Neuronal stem cell (in vitro differentiated cells): ENCODE measurements around the gene SLBP.

Experiments
- DNase-seq: peaks from one replicate; pipeline ENCODE4 v3.0.0-alpha.2; 2013; ENCODE audit warnings: low spot score
- H2AFZ ChIP-seq: one replicate; pipeline ENCODE4 v1.6.1; 2013; ENCODE audit warnings: mild to moderate bottlenecking, low read length, inconsistent platforms
- H2AK5ac ChIP-seq: 2 replicates; pipeline ENCODE4 v1.6.1; 2013; ENCODE audit warnings: low read depth, mild to moderate bottlenecking, inconsistent platforms, low read length, moderate library complexity, mixed read lengths
- H2BK120ac ChIP-seq: 2 replicates; pipeline ENCODE4 v1.6.1; 2013; ENCODE audit warnings: low read depth, mild to moderate bottlenecking, inconsistent platforms, low read length, moderate library complexity, mixed read lengths
- H2BK12ac ChIP-seq: one replicate; pipeline ENCODE4 v1.6.1; 2013; ENCODE audit warnings: low read length, inconsistent platforms
- H2BK15ac ChIP-seq: 2 replicates; pipeline ENCODE4 v1.6.1; 2013; ENCODE audit warnings: mild to moderate bottlenecking, low read length, inconsistent platforms, mixed read lengths
- H2BK5ac ChIP-seq: one replicate; pipeline ENCODE4 v1.6.1; 2013; ENCODE audit warnings: inconsistent platforms, mild to moderate bottlenecking, low read length, moderate library complexity
- H3K14ac ChIP-seq: one replicate; pipeline ENCODE4 v1.6.1; 2013; ENCODE audit warnings: low read length, inconsistent platforms
- H3K18ac ChIP-seq: 2 replicates; pipeline ENCODE4 v1.6.1; 2013; ENCODE audit warnings: low read length, inconsistent platforms
- H3K23ac ChIP-seq: 2 replicates; pipeline ENCODE4 v1.6.1; 2013; ENCODE audit warnings: low read depth, mild to moderate bottlenecking, mixed read lengths, low read length, inconsistent platforms; ENCODE audit not compliant: poor library complexity
- H3K27ac ChIP-seq: replicated peaks from 3 replicates; pipeline ENCODE4 v1.5.1; 2013; ENCODE audit warnings: low read length, inconsistent platforms
- H3K27me3 ChIP-seq, 3 experiments: 2 replicates each; pipeline ENCODE4 v1.6.1; 2013; ENCODE audit warnings: low read length in 3 of 3, mild to moderate bottlenecking in 2 of 3, inconsistent platforms in 1 of 3, low read depth in 1 of 3, mixed read lengths in 1 of 3, moderate library complexity in 1 of 3; ENCODE audit not compliant: control insufficient read depth in 3 of 3, insufficient read depth in 3 of 3
- H3K36me3 ChIP-seq, 2 donors: replicated peaks in 1 of 2; 2 replicates each; pipeline ENCODE4 v1.6.1; 2013; ENCODE audit warnings: low read length in 2 of 2; ENCODE audit not compliant: control insufficient read depth in 2 of 2, insufficient read depth in 2 of 2
- H3K4ac ChIP-seq: 2 replicates; pipeline ENCODE4 v1.6.1; 2013; ENCODE audit warnings: inconsistent platforms, mild to moderate bottlenecking, low read length, moderate library complexity
- H3K4me1 ChIP-seq, 2 donors: 1 replicate in 1 of 2; 2 replicates in 1 of 2; pipeline ENCODE4 v1.6.1; 2013; ENCODE audit warnings: low read length in 2 of 2, low read depth in 1 of 2; ENCODE audit not compliant: control insufficient read depth in 2 of 2, insufficient read depth in 1 of 2
- H3K4me2 ChIP-seq: one replicate; pipeline ENCODE4 v1.6.1; 2013; ENCODE audit warnings: mild to moderate bottlenecking, low read length, inconsistent platforms; ENCODE audit not compliant: insufficient read depth, poor library complexity, severe bottlenecking
- H3K4me3 ChIP-seq, 2 donors: 2 replicates each; pipeline ENCODE4 v1.5.1; 2013; ENCODE audit warnings: low read length in 2 of 2, mild to moderate bottlenecking in 2 of 2, inconsistent platforms in 1 of 2, moderate library complexity in 1 of 2
- H3K79me1 ChIP-seq: one replicate; pipeline ENCODE4 v1.6.1; 2013; ENCODE audit warnings: low read depth, mild to moderate bottlenecking, inconsistent platforms, low read length, moderate library complexity
- H3K9ac ChIP-seq: one replicate; pipeline ENCODE4 v1.6.1; 2013; ENCODE audit warnings: mild to moderate bottlenecking, low read depth, low read length, inconsistent platforms; ENCODE audit not compliant: poor library complexity
- H3K9me3 ChIP-seq, 2 donors: replicated peaks in 1 of 2; 2 replicates each; pipeline versions ENCODE3 to v1.6.1; 2013; ENCODE audit warnings: low read length in 2 of 2, mild to moderate bottlenecking in 2 of 2, inconsistent platforms in 1 of 2, low read depth in 1 of 2, mixed read lengths in 1 of 2, moderate library complexity in 1 of 2; ENCODE audit not compliant: control insufficient read depth in 2 of 2, insufficient read depth in 1 of 2
- H4K8ac ChIP-seq: one replicate; pipeline ENCODE4 v1.6.1; 2013; ENCODE audit warnings: low read depth, mild to moderate bottlenecking, inconsistent platforms, low read length, moderate library complexity
- H4K91ac ChIP-seq: one replicate; pipeline ENCODE4 v1.6.1; 2013; ENCODE audit warnings: low read length, low read depth, mild to moderate bottlenecking, inconsistent platforms; ENCODE audit not compliant: poor library complexity
- WGBS, 2 donors: extraction: QIAGEN DNeasy Blood & Tissue Kit; methylation state at CpG; one replicate each; pipeline ENCODE4 v1.1.7; 2013; ENCODE audit warnings: missing lambda C conversion rate in 2 of 2, mixed read lengths in 1 of 2; ENCODE audit not compliant: insufficient read length in 2 of 2, insufficient replicate concordance in 1 of 2; ENCODE audit errors: extremely low coverage in 2 of 2; 5-methylcytosine and 5-hydroxymethylcytosine counted together

SLBP gene

DNA sequence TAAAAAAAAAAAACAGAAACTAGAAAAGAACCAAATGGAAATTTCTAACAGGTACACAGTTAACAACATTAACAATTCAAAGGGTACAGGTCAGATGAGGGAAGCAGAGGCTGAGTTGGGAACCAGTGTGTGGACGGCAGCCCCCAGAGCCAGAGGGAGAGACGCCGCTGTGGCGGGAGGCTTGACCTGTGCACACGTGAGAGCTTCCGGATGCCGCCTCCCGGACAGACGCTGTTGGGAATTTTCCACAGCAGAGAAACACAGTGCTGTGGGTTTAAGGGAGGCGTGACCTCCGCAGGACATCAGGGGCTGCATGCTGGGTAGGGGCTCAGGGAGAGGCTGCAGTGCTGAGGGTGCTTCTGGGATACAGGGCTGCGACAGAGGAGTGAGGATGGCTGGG lies 31.4 kb upstream of the SLBP start:
- H3K79me1 ChIP-seq: peaks cover 7% of the 10 kb centered on the region
- H3K9me3 ChIP-seq: peaks cover 2% of the 10 kb centered on the region in 2 donors
- H3K4ac ChIP-seq: no peak overlapping the region
- no peak for DNase-seq
- no peak overlapping the region for H3K23ac ChIP-seq
- peak overlapping the region; percentile 93 for H2BK5ac ChIP-seq
- no peak overlapping the region for H2BK120ac ChIP-seq
- WGBS, 2 donors: no CpG with 5 or more reads among the region's 12 CpGs
- no peak overlapping the region for H3K4me3 ChIP-seq
- no peak overlapping the region for H2BK12ac ChIP-seq
- no peak overlapping the region for H3K4me2 ChIP-seq
- H3K27me3 ChIP-seq: no peaks in the 10 kb centered on the region
- no peak overlapping the region for H2AFZ ChIP-seq
- H3K14ac ChIP-seq: no peak overlapping the region
- no peak overlapping the region for H4K8ac ChIP-seq
- H2BK15ac ChIP-seq: no peak overlapping the region
- no peak overlapping the region for H4K91ac ChIP-seq
- no peak overlapping the region for H2AK5ac ChIP-seq
- no peak overlapping the region for H3K18ac ChIP-seq
- H3K4me1 ChIP-seq: peaks cover 0 to 2% of the 10 kb centered on the region in 2 donors
- no peak overlapping the region for H3K27ac ChIP-seq
- H3K9ac ChIP-seq: no peak overlapping the region
- peaks cover 49 to 65% of the 10 kb centered on the region in 2 donors for H3K36me3 ChIP-seq

DNA sequence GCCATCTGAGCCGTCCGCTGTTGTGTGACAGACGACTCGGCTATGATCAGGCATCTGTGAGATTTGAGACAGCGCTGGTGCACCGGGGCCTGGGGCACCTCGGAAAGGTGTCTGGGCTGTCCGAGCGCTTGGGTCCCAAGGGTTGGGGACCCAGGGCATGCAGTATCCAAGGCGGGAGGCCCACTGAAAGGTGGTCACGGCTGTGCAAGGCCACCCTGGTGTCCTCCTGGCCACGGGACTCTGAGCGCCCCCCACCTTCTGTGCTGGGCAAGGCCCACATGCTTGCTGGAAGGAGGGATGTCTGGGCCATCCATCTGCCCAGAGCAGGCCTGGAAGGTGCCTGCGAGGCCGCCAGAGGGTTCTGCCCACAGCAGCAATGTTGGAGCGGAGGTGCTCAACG lies 29.1 kb upstream of the SLBP start:
- Histone ChIP-seq H3K4me3 (peak overlapping the region in 1 of 2 donors; percentile 30), H3K4ac (no peak overlapping the region), H2AFZ (no peak overlapping the region), H3K23ac (no peak overlapping the region), H3K27me3 (no peaks in the 10 kb centered on the region), H2BK12ac (peak overlapping the region; percentile 41), H3K4me1 (no peaks in the 10 kb centered on the region), H3K14ac (no peak overlapping the region), H2BK120ac (no peak overlapping the region), H3K4me2 (no peak overlapping the region), H3K36me3 (peaks cover 72 to 88% of the 10 kb centered on the region in 2 donors), H4K8ac (no peak overlapping the region), H3K18ac (no peak overlapping the region), H3K79me1 (peaks cover 7% of the 10 kb centered on the region), H3K9ac (peak overlapping the region; percentile 70), H3K9me3 (peaks cover 23 to 26% of the 10 kb centered on the region in 2 donors), H2BK15ac (no peak overlapping the region), H2AK5ac (no peak overlapping the region), H3K27ac (no peak overlapping the region), H4K91ac (no peak overlapping the region), H2BK5ac (peak overlapping the region; percentile 35)
- DNase-seq: no peak
- WGBS, 2 donors: no CpG with 5 or more reads among the region's 17 CpGs

DNA sequence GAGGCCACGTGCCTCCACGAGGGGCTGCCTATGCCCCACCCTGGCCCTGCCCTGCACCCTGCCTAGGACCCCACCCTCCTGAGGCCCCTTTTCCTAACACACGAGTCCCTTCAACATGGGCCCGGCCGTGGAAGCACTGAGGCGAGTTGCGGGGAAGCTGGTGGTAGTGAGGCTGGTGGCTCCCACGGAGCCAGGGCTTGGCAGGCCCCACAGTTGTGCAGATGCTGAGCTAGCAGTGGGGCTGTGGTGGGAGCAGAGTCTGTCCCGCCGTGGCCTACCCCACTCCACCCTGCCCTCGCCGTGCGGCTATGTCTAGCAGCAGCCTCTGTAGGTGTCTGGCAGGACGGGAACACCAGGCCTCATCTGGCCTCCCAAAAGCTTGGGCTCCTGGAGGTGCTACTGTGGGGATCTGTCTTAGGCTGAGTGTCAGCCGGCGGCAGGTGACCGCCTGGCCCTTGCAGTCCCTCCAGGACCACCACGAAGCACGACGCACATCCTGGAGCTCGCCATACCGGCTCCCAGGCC lies 28.0 kb upstream of the SLBP start:
- H3K79me1 ChIP-seq: peaks cover 10% of the 10 kb centered on the region
- WGBS, 2 donors: no CpG with 5 or more reads among the region's 22 CpGs

GRCh38 chr4:1739358-1739757 lies 27.2 kb upstream of the SLBP start:
- Histone ChIP-seq H3K27ac (no peak overlapping the region), H2BK120ac (no peak overlapping the region), H3K36me3 (peaks cover 82 to 97% of the 10 kb centered on the region in 2 donors), H3K9ac (no peak overlapping the region), H3K23ac (peak overlapping the region; percentile 65), H2BK12ac (no peak overlapping the region), H3K14ac (no peak overlapping the region), H2BK15ac (no peak overlapping the region), H3K27me3 (no peaks in the 10 kb centered on the region), H3K9me3 (peaks cover 27% of the 10 kb centered on the region in 2 donors), H3K4ac (no peak overlapping the region), H2AK5ac (peak overlapping the region; percentile 46), H3K4me3 (no peak overlapping the region), H2BK5ac (no peak overlapping the region), H3K79me1 (peaks cover 10% of the 10 kb centered on the region), H3K4me1 (no peaks in the 10 kb centered on the region), H2AFZ (no peak overlapping the region), H3K18ac (no peak overlapping the region), H4K91ac (no peak overlapping the region), H3K4me2 (no peak overlapping the region), H4K8ac (no peak overlapping the region)
- no CpG with 5 or more reads among the region's 9 CpGs for WGBS, 2 donors
- DNase-seq: no peak

More for the DNA sequence above, 28.0 kb upstream of the SLBP start:
- Histone ChIP-seq H2BK12ac (no peak overlapping the region), H2BK15ac (no peak overlapping the region), H3K4me3 (no peak overlapping the region), H3K4me1 (no peaks in the 10 kb centered on the region), H2AK5ac (no peak overlapping the region), H3K23ac (peak overlapping the region; percentile 80), H3K9me3 (peaks cover 27% of the 10 kb centered on the region in 2 donors), H2BK120ac (no peak overlapping the region), H3K4me2 (no peak overlapping the region), H3K9ac (no peak overlapping the region), H3K18ac (no peak overlapping the region), H2BK5ac (peak overlapping the region; percentile 35), H3K36me3 (peaks cover 81 to 97% of the 10 kb centered on the region in 2 donors), H3K4ac (no peak overlapping the region), H4K8ac (peak overlapping the region; percentile 23), H3K27ac (no peak overlapping the region), H2AFZ (no peak overlapping the region), H3K14ac (no peak overlapping the region), H4K91ac (no peak overlapping the region), H3K27me3 (no peaks in the 10 kb centered on the region)
- no peak for DNase-seq
